DMS 273 treated with DMSO at 0.1 percent for 48 hours (cell line): ENCODE data around the gene INSC.

Source experiments
- DNase-seq: peaks from one replicate; lab custom pipeline; 2025; lab: John Stamatoyannopoulos, UW

Gene INSC

GRCh38 chr11:15293975-15294620 lies 179.4 kb downstream of the INSC start:
- DNase-seq = no peak

GRCh38 chr11:15295695-15296094 lies 181.0 kb downstream of the INSC start:
- DNase-seq = no peak
